ENCODE results near the gene KIF18B. TPM values are rescaled to one million over a fixed set of nuclear protein-coding genes. Genes with fewer than 3 reads are reported as not detected.

Gene KIF18B
- total and polyA plus RNA-seq, 2 of the 8 experiments (the other 6 are each of a cell fraction or from before 2014, with no cell fraction given) = 39.0 to 59.4 TPM

GRCh38 chr17:44917456-44917855 is 30.1 kb downstream of the KIF18B start:
- POLR2A ChIA-PET (ENCODE audit: partially characterized antibody) = interaction anchor here (1.6 to 1.7 kb wide), 3 partner anchors 13 to 231 kb away, joined by 4 to 8 read pairs (median 4); partner anchors contain the start of genes EFTUD2 and HEXIM1
- WGBS, 2 experiments (ENCODE audit: extremely low coverage in 1 of 2, insufficient coverage in 1 of 2, insufficient read length in 1 of 2, insufficient replicate concordance in 2 of 2, low coverage in 1 of 2, low lambda C conversion rate in 2 of 2, missing lambda C conversion rate in 1 of 2) = 83% methylated on average over 6 of the region's 6 CpGs; no CpG with 5 or more reads in 1 of the 2 experiments
- no peak overlapping the region for H2AK5ac ChIP-seq (ENCODE audit: low read depth, low read length)
- H2BK120ac ChIP-seq (replicated peaks; ENCODE audit: low read depth, low read length) = no peak overlapping the region
- no peaks in the 10 kb centered on the region for H3K36me3 ChIP-seq (ENCODE audit: control insufficient read depth in 2 of 4, insufficient read depth in 4 of 4, low read length in 3 of 4)
- no peak overlapping the region for H2BK12ac ChIP-seq (ENCODE audit: low read depth, low read length)
- FAIRE-seq (no peak), DNase-seq (ENCODE audit: low read depth in 1 of 2, low spot score in 2 of 2) (no peak)
- no peaks in the 10 kb centered on the region for H3K79me1 ChIP-seq (ENCODE audit: low read depth, low read length)
- no peak overlapping the region for H3K4ac ChIP-seq (replicated peaks; ENCODE audit: insufficient read length, low read depth, low read length)
- H4K91ac ChIP-seq (replicated peaks; ENCODE audit: insufficient read length, low read length) = no peak overlapping the region
- H3K18ac ChIP-seq (ENCODE audit: extremely low read depth, low read length) = no peak overlapping the region
- CTCF ChIA-PET (ENCODE audit: partially characterized antibody) = interaction anchor here (1.3 to 13.0 kb wide), 12 partner anchors 10 to 182 kb away, joined by 4 to 243 read pairs (median 6); no protein-coding TSS in a partner anchor
- H3K14ac ChIP-seq (ENCODE audit: insufficient read length) = no peak overlapping the region
- no peak overlapping the region for H4K5ac ChIP-seq (ENCODE audit: insufficient read length, low read depth, low read length)
- no peak overlapping the region for H2BK5ac ChIP-seq (ENCODE audit: low read depth, low read length)
- H2AFZ ChIP-seq (ENCODE audit: low read length) = no peak overlapping the region
- no peaks in the 10 kb centered on the region for H4K20me1 ChIP-seq (replicated peaks in 1 of 2; ENCODE audit: control insufficient read depth in 1 of 2, insufficient read depth in 2 of 2, low read length in 2 of 2)
- H3K27me3 ChIP-seq (replicated peaks in 1 of 4; ENCODE audit: control insufficient read depth in 3 of 4, extremely low read depth in 1 of 4, insufficient read depth in 3 of 4, low read length in 3 of 4) = peaks cover 0 to 9% (median 4%) of the 10 kb centered on the region in 4 experiments; a peak in 6 of 7 replicates
- H3K23me2 ChIP-seq (ENCODE audit: low read depth, low read length) = no peaks in the 10 kb centered on the region; the same call in 1 of the 2 replicates
- no peak overlapping the region for H2BK15ac ChIP-seq (ENCODE audit: low read length)
- no peaks in the 10 kb centered on the region for H3K79me2 ChIP-seq (ENCODE audit: control insufficient read depth in 1 of 2, insufficient read depth in 2 of 2, low read length in 2 of 2)
- H2BK20ac ChIP-seq (ENCODE audit: low read length) = no peak overlapping the region
- no peak overlapping the region for H3K9ac ChIP-seq (replicated peaks in 1 of 4; ENCODE audit: extremely low read depth in 1 of 4, low read depth in 3 of 4, low read length in 3 of 4)
- TF ChIP-seq SUZ12 (IDR thresholded peaks at IDR 0.05; ENCODE audit: low read length) = no peak
- no peak for TF ChIP-seq CHD2 (IDR thresholded peaks at IDR 0.05; ENCODE audit: low read length)
- TF ChIP-seq TAF7 (optimal IDR thresholded peaks at IDR 0.05; ENCODE audit: borderline replicate concordance, low read depth, low read length) = no peak
- TF ChIP-seq NRF1 (IDR thresholded peaks at IDR 0.05; ENCODE audit: low read depth, low read length) = no peak
- no peak for TF ChIP-seq CHD1 (IDR thresholded peaks at IDR 0.05; ENCODE audit: low read depth, low read length)
- TF ChIP-seq YY1 (IDR thresholded peaks at IDR 0.05; ENCODE audit: low read depth, low read length) = no peak
- no peak for TF ChIP-seq JUND (IDR thresholded peaks at IDR 0.05; ENCODE audit: low read length)
- no peak overlapping the region for H3K4me2 ChIP-seq (ENCODE audit: insufficient read depth in 1 of 2, low read depth in 2 of 2, low read length in 2 of 2)
- H3K56ac ChIP-seq (replicated peaks; ENCODE audit: insufficient read length, low read depth, low read length) = no peak overlapping the region
- no peak overlapping the region for H3K23ac ChIP-seq (ENCODE audit: insufficient read length)
- no peak overlapping the region for H4K8ac ChIP-seq (ENCODE audit: extremely low read depth, insufficient read depth, low read length)
- H3K4me1 ChIP-seq (replicated peaks in 1 of 4; ENCODE audit: control insufficient read depth in 3 of 4, insufficient read depth in 4 of 4, low read length in 3 of 4) = peaks cover 6 to 15% (median 9%) of the 10 kb centered on the region in 4 experiments
- H3K9me3 ChIP-seq (ENCODE audit: insufficient read depth in 2 of 2, low read depth in 1 of 2, low read length in 1 of 2) = no peaks in the 10 kb centered on the region
- no peak overlapping the region for H3K27ac ChIP-seq (ENCODE audit: low read depth, low read length)
- H3K4me3 ChIP-seq (ENCODE audit: extremely low read depth in 1 of 4, insufficient read depth in 2 of 4, low read depth in 3 of 4, low read length in 4 of 4) = no peak overlapping the region
